NCI-H748 (cell line): ENCODE data around the gene TEDC1.

ENCODE experiments used
- DNase-seq: peaks from one replicate; lab custom pipeline; 2025; ENCODE audit not compliant: unreplicated experiment; lab: John Stamatoyannopoulos, UW

TEDC1 gene

DNA sequence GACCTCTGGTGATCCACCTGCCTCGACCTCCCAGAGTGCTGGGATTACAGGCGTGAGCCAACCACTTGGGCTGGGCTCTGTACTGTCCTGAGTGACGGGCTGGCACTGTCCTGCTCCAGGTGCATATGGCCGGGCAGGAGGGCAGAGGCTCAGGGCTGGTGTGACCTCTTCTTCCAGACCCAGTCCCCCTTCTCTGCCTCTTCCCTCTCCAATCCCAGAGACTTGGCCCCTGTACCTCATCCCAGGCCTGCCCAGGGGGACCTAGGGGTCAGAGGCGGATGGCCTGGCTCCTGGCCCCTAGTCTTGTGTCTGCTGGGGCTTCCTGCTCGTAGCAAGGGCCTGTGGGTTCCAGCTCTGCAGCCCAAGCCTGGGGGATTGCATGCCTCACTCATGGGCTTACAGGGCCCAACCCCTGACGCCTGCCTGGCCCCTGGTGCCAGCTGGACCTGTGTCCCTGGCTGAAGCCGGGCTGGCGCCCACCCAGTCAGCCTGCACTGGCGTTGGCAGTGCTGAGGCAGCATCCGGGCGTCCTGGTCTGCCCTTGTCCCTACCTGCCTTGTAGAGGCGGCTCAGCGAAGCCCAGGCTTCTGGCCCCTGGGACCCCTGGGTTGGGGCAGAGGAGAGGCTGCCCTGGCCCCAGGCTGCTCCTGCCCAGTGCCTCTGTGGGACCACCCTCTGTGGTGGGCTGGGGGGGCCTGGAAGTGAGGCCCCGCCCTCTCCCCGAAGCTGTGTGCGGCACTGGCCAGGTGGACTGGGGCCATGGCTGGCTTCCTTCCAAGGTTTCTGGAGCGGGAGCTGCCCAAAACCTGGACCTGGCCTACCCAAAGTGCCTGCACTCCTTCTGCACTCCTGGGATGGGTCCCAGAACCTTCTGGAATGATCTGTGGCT, 4.3 kb downstream of the TEDC1 start:
- no peak for DNase-seq

DNA sequence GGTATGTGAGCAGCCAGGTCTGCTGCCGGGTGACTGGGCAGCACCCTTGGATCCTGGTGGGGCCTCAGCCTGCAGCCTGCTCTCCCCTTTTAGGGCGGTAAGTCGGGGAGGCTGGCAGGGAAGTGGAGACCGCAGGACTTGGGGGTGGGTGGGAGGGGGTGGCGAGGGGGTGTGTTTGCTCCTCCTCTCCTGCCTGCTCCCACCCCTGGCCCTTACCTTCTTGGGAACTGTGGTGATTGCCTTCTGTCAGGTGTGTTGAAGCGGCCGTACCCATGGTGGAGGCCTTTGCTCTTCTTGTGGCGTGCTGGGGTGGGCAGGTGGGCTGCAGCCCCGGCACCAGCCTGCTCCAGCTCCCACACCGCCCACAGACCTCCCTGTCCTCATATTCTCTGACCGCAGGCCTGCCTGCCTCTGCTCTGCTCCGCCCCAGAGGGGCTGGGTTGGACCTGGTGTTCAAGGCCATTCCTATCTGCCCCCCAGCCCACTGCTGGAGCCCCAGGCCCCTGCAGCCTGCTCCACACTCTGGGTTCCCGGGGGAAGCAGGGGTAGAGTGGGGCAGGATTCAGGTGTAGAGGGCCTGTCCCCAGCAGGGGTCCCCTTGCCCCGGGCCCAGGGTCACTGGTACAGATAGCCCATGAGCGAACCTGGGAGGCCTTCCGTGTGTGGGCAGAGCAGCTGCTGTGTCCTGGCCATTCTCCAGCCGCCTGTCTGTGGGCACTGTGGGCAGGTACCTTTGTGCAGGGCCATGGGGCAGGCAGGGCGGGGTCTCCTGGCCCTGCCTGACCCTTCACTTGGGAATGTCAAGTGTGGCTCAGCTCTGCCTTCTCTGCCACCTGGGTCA, 5.2 kb downstream of the TEDC1 start:
- DNase-seq: no peak

DNA sequence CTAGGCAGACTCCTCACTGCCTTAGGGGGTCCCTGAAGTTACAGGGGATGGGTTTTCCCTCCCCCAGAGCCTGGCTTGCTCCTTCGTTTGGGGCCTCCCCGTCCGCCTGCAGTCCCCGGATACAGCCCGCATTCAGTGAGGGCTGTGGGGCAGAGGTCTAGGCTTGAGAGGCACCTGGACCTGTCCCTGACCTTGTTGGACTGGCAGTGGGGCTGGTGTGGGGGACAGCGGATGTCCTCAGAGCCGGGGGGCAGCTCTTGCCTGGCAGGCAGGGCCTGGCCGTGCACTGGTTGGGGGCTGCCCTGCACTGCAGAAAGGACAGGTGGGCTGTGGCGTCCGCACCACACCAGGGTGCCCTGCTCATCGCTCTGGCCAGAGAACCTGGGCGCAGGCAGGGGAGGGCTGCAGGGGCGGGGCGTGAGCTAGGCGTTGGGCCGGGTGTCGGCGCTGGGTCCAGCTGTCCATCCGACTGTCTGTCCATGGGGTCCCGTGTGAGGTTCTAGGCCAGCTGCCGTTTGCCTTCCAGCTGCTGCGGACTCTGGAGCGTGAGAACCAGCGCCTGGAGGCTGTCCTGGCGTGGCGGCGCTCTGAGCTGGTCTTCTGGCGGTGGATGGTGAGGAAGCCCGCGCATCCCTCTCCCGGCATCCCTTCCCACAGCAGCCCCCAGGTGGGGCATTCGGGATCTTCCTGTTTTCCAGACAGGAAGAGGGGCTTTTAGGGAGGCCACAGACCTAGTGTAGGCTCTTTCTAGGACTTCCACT, 6.0 kb downstream of the TEDC1 start:
- no peak for DNase-seq

DNA sequence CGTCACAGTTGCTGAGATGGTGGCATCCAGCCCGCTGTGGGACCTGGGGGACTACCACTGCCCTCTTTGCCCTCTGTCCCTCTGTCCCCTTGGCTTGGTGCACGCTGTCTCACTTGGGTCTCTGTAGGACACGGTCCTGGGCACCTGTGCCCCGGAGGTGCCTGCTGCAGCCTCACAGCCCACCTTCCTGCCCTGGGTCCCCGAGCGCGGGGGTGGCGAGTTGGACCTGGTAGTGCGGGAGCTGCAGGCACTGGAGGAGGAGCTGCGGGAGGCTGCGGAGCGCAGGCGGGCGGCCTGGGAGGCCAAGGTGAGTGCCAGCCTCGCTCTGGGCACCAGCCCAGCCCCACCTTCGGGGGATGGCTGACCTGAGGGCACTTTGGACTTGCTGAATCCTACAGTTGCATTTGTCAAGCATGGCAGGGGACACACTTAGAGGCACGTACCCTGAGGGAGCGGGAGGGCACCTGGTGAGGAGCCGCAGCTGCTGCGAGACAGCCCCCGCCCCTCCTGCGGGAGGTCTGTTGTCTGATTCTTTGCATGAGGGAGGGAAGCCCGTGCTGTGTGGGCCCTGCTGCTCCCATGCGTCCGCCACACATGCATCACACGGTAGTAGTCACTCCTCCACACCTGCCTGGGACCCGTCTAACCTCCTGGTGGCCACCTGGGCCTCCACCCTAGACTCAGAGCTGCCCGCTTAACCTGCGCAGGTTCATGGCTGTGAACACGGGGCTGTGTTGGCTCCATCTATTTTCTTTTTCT, 6.8 kb downstream of the TEDC1 start:
- no peak for DNase-seq

GRCh38 chr14:105498430-105499255, 7.6 kb downstream of the TEDC1 start:
- DNase-seq: no peak

- no peak for DNase-seq
Observed at GRCh38 chr14:105499256-105500035, 8.4 kb downstream of the TEDC1 start.

DNA sequence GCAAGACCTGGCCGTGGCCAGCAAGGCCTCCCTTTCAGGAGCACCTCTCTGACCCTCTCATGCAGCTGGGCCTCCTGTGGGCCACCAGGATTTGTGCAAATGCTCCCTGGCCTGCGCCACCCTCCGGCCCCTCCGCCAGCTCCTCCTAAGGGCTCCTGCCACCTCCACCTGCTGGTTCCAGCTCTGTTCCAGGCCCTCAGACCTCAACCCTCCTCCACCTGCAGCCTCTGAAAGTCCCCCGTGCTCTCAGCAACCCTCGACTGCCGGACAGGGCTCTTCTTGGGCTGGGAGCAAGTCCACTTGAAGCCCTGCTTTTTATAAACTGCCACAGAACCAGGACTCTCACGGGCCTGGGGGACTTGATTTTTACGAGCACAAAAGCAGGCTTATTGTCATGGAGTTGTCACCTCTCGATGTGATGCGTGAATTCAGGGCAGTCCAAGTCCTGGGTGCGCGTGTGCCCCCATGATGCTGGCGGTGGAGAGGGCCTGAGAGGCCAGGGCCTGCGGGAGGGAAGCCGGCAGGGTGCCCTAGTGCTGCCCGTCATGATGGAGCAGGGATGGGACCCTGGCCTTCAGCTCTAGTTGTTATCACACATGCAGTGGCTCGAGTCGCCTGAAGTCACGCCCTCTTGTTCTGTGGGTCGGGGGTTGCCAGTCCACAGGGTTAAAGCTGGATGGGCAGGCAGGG, 9.1 kb downstream of the TEDC1 start:
- DNase-seq: no peak

DNA sequence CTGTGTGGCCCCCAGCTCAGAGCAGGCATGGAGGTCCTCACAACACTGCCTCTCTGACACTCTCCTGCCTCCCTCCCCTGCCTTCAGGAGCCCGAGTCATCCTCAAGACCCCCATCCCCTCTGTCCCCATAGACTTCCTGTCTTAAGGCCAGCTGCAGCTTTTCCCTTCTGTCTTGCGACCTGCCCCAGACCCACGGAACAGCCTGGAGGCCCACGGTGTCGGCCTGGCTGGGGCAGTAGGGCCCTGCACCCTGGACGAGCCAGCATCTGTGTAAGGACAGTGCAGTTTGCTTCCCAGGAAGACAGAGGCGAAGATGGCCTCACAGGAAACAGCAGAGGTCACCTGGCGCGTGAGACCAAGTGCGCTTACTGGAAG, 9.7 kb downstream of the TEDC1 start:
- DNase-seq: no peak

- no peak for DNase-seq
Observed at GRCh38 chr14:105501504-105502291, 10.7 kb downstream of the TEDC1 start.

GRCh38 chr14:105502446-105503295, 11.6 kb downstream of the TEDC1 start:
- DNase-seq: no peak

GRCh38 chr14:105503296-105503640, 12.2 kb downstream of the TEDC1 start:
- DNase-seq: no peak

DNA sequence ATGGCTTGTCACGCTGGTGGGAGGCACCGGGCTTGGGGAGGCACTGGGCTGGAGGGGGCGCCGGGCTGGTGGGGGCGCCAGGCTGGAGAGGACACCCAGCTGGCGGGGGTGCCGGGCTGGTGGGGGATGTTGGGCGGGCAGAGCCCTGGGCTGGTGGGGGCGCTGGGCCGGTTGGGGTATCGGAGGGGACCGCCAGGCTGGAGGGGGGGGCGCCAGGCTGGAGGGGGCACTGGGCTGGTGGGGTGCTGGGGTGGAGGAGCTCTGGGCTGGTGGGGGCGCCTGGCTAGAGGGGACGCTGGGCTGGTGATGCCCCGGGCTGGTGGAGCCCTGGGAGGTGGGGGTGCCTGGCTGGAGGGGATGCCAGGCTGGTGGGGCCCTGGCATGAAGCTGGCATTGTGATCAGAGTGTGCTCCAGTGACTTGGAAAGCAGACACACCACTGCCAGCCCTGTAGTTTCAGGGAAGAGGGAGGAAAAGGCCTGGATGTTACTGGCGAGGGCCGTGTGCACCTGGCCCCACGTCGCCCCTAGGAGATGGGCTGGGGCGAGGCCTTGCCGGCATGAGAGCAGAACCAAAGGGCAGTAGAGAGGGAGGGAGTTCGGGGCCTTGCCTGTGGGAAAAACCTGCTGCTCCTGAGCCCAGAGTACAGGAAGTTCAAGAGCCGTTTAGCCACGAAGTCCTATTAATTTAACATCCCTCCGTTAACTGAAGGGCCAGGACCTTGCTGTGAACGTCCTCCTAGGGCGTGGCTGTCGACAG, 13.1 kb downstream of the TEDC1 start:
- no peak for DNase-seq

GRCh38 chr14:105505101-105505500, 14.1 kb downstream of the TEDC1 start:
- no peak for DNase-seq

GRCh38 chr14:105507247-105507646, 16.2 kb downstream of the TEDC1 start:
- DNase-seq: no peak

- no peak for DNase-seq
Observed at GRCh38 chr14:105508069-105508468, 17.0 kb downstream of the TEDC1 start.

- DNase-seq: no peak
Observed at GRCh38 chr14:105508601-105509000, 17.6 kb downstream of the TEDC1 start.
